Activated naive CD4-positive, alpha-beta T cell treated with anti-CD3 and anti-CD28 coated beads, Interleukin-2, amount 10 ng/mL, durations not matched to agents 7 days and 5 days (primary cell): Measurements from ENCODE around the gene RNF149.

Source experiments
- CTCF ChIA-PET: fragments of 350-600 bp; sonication (Branson Sonifier 250); formaldehyde crosslinking; loops from one replicate; lab custom pipeline; 2021; ENCODE audit warnings: antibody characterized with exemption; lab: Charles Lee
- DNase-seq: peaks from one replicate; pipeline ENCODE4 v3.0.0-alpha.2; 2020
- H3K27ac Mint-ChIP-seq: one replicate; pipeline ENCODE4 v1.8.0; 2021; ENCODE audit warnings: mild to moderate bottlenecking, moderate library complexity, mixed read lengths
- H3K27me3 Mint-ChIP-seq: one replicate; pipeline ENCODE4 v1.8.0; 2021; ENCODE audit warnings: mild to moderate bottlenecking, mixed read lengths
- H3K36me3 Mint-ChIP-seq: one replicate; pipeline ENCODE4 v1.8.0; 2021; ENCODE audit warnings: mixed read lengths
- H3K4me1 Mint-ChIP-seq: one replicate; pipeline ENCODE4 v1.8.0; 2021; ENCODE audit warnings: mixed read lengths
- H3K4me3 Mint-ChIP-seq: one replicate; pipeline ENCODE4 v1.8.0; 2021; ENCODE audit warnings: mild to moderate bottlenecking, moderate library complexity, mixed read lengths
- H3K9me3 Mint-ChIP-seq: one replicate; pipeline ENCODE4 v1.8.0; 2021; ENCODE audit warnings: mixed read lengths

The RNF149 gene

DNA sequence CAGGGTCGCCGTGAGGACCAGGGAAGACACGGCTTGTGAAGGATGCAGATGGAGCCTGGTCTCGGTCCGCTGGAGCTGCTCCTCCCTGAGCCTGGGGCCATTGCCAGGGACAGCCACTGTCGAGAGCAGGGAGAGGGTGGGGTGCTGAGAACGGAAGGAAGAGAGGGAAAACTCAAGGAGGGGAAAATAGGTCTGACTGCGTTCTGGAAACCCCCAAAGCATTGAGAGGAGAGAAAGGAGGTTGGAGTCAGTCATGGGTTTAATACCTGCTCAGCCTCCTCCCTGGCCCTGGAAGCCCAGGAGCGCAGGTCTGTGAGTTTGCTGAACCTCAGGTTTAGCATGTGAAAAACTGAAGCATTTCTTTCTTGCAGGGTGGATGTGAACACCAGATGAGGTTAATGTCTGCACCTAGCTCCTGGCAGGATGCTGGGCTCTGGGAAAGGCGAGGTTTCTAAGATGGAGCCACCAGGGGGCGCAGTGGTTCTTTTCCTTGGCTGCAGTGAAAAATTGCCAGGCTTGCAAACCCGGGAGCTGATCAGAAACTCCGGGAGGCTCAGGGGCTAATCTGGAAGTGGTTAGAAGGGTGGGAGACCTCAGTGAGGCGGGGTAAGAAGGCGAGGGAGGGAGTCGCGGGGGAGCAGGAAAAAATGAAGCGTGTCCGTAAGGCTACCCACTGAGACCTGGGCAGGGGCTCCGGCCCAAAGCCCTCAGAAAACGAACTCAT lies 33.6 kb upstream of the RNF149 start:
- Mint-ChIP-seq H3K9me3 (peaks cover 2% of the 10 kb centered on the region), H3K27me3 (peaks cover 8% of the 10 kb centered on the region), H3K4me3 (no peak overlapping the region), H3K4me1 (peaks cover 51% of the 10 kb centered on the region), H3K27ac (peak overlapping the region; percentile 44), H3K36me3 (peaks cover 5% of the 10 kb centered on the region)
- peak; percentile 83 for DNase-seq
- CTCF ChIA-PET = interaction anchor here (0.7 to 4.1 kb wide), 37 partner anchors 8 to 898 kb away, joined by 3 to 39 read pairs (median 4); partner anchors contain the start of genes CREG2, RFX8 and RNF149

DNA sequence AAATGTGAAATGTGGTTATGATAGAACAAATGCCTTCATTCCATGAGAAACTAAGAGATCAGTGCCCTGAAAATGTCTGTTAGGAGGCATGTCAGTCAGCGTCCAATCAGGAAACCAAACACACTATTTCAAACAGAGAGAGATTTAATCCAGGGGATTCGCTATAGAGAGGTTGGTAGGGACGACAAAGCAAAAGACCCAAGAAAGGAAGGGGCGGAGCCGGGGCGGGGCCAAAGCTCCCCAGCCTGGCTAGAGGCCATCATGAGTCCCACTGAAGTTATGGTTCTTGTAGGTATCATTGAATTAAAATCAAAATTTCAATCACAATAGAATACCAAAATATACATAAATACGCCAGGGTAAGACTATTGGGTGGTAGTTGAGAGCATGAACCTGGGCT lies 32.9 kb upstream of the RNF149 start:
- Mint-ChIP-seq H3K4me3 (no peak overlapping the region), H3K27me3 (peaks cover 8% of the 10 kb centered on the region), H3K27ac (no peak overlapping the region), H3K4me1 (peaks cover 51% of the 10 kb centered on the region), H3K9me3 (peaks cover 2% of the 10 kb centered on the region), H3K36me3 (peaks cover 5% of the 10 kb centered on the region)
- CTCF ChIA-PET = interaction anchor here (0.7 to 4.1 kb wide), 32 partner anchors 8 to 899 kb away, joined by 3 to 39 read pairs (median 4); partner anchors contain the start of genes CREG2 and RNF149
- peak; percentile 60 for DNase-seq

DNA sequence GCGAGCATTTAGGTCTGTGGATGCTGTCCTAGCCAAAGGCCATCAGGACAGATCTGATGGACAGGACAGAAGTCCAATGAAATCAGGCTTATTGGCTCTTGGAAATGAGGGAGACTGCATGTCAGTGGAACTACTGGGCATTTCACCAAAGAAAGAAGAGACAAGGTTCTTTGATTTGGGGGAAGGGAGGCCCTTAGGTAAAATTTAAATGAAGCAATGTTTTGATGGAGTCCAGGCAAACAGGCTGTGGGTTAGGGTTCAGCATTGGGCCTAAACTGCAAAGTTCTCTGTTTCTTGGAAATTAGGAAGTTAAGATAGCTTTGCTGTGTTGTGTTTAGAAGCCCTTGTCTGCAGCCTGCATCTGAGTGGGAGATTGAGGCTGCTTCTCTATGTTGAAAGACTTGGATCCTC lies 31.6 kb upstream of the RNF149 start:
- no peak for DNase-seq

DNA sequence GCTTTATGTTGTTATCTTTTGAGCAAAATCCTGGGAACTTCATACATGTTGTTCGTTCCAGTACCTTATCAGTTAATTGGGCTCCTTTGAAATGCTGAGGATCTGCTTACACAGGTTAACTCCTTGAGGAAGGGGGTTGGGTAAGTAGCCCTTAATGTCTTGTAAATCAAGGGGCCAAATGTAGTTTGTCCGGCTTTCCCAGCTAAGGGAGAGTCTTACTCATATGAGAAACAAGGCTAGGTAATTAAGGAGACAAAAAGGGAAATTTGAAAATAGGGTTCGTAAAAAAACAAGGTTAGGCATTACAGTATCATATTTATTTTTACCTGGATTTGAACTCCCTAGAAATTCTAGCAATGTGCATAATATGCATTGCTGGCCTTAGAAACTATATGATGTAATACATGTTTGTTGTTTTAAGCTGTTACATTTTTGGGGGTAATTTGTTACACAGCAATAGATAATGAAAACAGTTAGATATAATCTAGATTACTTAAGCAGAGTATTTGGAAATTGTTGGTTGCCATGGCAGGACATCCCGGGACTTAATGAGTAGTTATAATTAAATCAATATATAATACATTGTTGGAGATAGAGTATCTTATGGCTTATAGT lies 30.9 kb upstream of the RNF149 start:
- Mint-ChIP-seq H3K36me3 (peaks cover 5% of the 10 kb centered on the region), H3K27ac (peak overlapping the region; percentile 12), H3K4me1 (peaks cover 51% of the 10 kb centered on the region), H3K9me3 (peaks cover 2% of the 10 kb centered on the region), H3K27me3 (peaks cover 4% of the 10 kb centered on the region), H3K4me3 (no peak overlapping the region)
- DNase-seq = no peak
- CTCF ChIA-PET = interaction anchor here (1.5 to 4.1 kb wide), 2 partner anchors 12 to 534 kb away, joined by 4 to 39 read pairs; no protein-coding TSS in a partner anchor

More for the DNA sequence above, 31.6 kb upstream of the RNF149 start:
- peak overlapping the region; percentile 5 for H3K4me3 Mint-ChIP-seq
- H3K9me3 Mint-ChIP-seq = peaks cover 2% of the 10 kb centered on the region
- peaks cover 5% of the 10 kb centered on the region for H3K36me3 Mint-ChIP-seq
- H3K27ac Mint-ChIP-seq = peak overlapping the region; percentile 77
- H3K27me3 Mint-ChIP-seq = peaks cover 8% of the 10 kb centered on the region
- CTCF ChIA-PET = interaction anchor here (1.0 to 4.1 kb wide), 4 partner anchors 11 to 533 kb away, joined by 3 to 39 read pairs (median 18); no protein-coding TSS in a partner anchor
- peaks cover 51% of the 10 kb centered on the region for H3K4me1 Mint-ChIP-seq

DNA sequence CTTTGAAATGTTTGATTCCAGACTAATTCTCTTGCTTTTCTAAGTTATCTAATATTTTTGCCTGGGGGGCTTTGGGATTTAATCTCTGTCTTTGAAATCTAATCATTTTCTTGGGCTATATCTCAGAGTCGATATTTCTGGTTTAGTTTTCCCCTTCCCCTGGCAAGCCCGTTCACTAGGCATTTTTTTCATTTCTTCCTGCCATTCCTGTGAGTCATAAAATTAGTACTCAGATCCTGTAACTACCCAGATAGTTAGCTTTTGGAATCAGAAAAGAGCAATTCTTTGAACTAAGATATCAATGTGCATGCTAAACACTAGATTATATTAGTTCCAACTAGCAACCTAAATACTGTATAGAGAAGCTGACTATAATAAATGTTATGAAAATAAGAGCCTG lies 29.4 kb upstream of the RNF149 start:
- Mint-ChIP-seq H3K9me3 (peaks cover 2% of the 10 kb centered on the region), H3K36me3 (peaks cover 5% of the 10 kb centered on the region), H3K27me3 (no peaks in the 10 kb centered on the region), H3K4me1 (peaks cover 63% of the 10 kb centered on the region), H3K4me3 (no peak overlapping the region), H3K27ac (no peak overlapping the region)
- CTCF ChIA-PET = interaction anchor here (0.6 kb wide), 1 partner anchor 37 kb away, joined by 3 read pairs; no protein-coding TSS in a partner anchor
- DNase-seq = no peak

DNA sequence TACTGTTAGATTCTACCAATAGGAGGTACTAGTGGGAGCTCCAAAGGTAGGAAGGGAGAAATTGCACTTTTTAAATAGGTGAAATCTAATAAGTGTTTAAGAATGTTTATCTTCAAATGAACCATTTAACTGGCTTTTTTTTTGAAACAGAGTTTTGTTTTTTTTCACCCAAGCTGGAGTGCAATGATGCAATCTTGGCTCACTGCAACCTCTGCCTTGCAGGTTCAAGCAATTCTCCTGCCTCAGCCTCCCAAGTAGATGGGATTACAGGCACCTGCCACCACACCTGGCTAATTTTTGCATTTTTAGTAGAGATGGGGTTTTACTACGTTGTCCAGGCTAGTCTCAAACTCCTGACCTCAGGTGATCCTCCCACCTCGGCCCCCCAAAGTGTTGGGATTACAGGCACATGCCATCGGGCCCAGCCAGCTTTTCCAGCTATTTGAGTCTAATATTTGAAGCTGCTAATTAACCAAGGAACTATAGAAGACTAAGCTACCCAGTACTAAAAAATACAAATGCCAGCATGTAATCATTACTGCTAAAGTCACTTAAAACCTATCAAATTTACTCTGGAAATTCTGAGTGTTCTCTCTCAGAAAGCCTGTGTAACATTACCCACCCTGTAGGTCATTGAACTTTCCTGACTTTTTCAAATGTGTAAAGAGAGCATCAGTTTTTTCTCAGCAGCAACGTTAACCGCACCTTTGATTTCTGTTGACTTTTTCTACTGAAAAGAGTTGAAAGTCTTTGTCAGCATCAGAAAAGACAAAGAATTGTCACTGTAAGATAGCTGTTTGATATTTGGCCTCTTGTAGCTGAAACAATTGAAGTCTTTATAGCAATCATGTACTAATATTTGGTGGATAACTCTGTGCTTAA lies 24.6 kb upstream of the RNF149 start:
- H3K27ac Mint-ChIP-seq = peak overlapping the region; percentile 62
- CTCF ChIA-PET = interaction anchor here (0.8 to 1.5 kb wide), 3 partner anchors 9 to 54 kb away, joined by 3 to 5 read pairs (median 4); partner anchors contain the start of gene CREG2
- peaks cover 30% of the 10 kb centered on the region for H3K4me1 Mint-ChIP-seq
- no peak for DNase-seq
- H3K27me3 Mint-ChIP-seq = no peaks in the 10 kb centered on the region
- no peak overlapping the region for H3K4me3 Mint-ChIP-seq
- no peaks in the 10 kb centered on the region for H3K9me3 Mint-ChIP-seq
- peaks cover 5% of the 10 kb centered on the region for H3K36me3 Mint-ChIP-seq

DNA sequence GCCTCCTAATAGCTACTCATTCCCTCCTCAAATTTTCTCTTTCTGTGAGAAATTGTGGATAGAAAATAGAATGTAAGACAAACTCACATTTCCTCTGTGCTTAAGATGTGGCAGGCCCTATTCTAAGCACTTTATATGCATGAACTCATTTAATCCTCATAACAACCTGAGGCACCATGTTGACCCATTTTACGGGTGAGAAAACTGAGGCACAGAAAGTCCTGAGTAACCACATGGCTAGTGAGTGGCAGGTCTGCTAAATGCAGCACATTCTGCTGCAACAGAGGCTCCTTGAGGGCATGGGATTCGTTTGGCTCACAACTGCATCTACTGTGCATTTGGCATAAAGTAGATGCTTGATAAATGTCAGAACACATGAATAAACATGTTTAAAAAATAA lies 22.7 kb upstream of the RNF149 start:
- no peak for DNase-seq
- H3K27ac Mint-ChIP-seq = no peak overlapping the region
- H3K27me3 Mint-ChIP-seq = no peaks in the 10 kb centered on the region
- H3K4me1 Mint-ChIP-seq = peaks cover 26% of the 10 kb centered on the region
- H3K36me3 Mint-ChIP-seq = peaks cover 2% of the 10 kb centered on the region
- CTCF ChIA-PET = interaction anchor here (1.0 to 3.9 kb wide), 3 partner anchors 10 to 50 kb away, joined by 4 to 32 read pairs (median 4); partner anchors contain the start of gene RNF149
- H3K9me3 Mint-ChIP-seq = no peaks in the 10 kb centered on the region
- no peak overlapping the region for H3K4me3 Mint-ChIP-seq

DNA sequence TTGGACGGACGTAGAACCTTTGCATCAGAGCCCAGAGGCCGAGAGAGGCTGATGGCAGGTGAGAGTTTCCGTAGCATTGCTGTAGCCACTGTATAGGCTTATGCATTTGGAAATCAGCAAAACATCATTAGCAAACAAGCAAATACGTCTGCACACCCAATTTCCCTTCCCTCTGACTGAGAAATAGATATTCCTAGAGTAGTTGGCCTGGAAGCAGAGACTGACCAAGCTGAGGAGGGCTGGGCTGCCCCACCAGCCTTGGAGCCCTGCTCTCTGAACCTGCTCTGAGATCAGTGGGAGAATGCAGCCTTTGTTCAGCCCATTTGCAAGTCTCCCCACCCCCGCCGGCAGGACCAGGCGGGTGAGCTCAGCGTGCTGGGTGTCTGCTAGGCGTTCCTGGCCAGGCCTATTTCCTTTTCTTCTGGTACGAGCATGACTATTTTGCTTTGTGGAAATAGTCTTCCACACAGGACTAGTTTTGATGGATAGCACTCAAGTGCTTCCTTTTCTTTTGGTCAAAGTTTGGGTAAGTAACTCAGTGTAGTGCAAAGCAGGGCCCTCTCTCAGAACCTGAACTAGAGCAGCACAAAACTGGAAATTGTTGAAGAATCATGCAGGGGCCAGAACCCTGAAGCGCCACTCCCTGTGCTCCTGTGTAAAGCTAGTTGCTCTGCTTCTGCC lies 21.9 kb upstream of the RNF149 start:
- DNase-seq = peak; percentile 67
- H3K27ac Mint-ChIP-seq = no peak overlapping the region
- H3K4me1 Mint-ChIP-seq = peaks cover 26% of the 10 kb centered on the region
- H3K4me3 Mint-ChIP-seq = peak overlapping the region; percentile 36
- H3K9me3 Mint-ChIP-seq = no peaks in the 10 kb centered on the region
- no peaks in the 10 kb centered on the region for H3K27me3 Mint-ChIP-seq
- CTCF ChIA-PET = interaction anchor here (1.0 to 3.9 kb wide), 3 partner anchors 11 to 49 kb away, joined by 4 to 32 read pairs (median 4); partner anchors contain the start of gene RNF149
- peaks cover 2% of the 10 kb centered on the region for H3K36me3 Mint-ChIP-seq

DNA sequence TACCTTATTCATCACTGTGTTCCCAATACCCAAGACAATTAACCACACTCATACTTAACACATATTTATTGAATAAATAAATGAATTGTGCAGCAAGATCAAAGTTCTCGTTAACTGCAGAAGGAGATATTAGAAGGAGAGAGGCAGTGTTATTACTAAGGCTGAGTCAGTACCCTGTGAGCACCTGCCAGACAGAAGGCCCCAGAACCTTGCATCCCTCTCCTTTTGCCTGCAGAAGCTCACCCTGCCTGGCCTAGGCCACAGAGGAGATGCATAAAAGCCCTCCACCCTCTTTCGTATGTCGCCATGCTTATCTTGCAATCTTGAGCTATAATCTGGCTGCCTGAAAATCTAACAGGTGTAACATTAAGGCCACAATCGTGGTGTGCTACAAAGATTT lies 20.5 kb upstream of the RNF149 start:
- DNase-seq = peak; percentile 32
- Mint-ChIP-seq H3K4me3 (peak overlapping the region; percentile 13), H3K36me3 (peaks cover 2% of the 10 kb centered on the region), H3K27ac (no peak overlapping the region), H3K9me3 (no peaks in the 10 kb centered on the region), H3K27me3 (no peaks in the 10 kb centered on the region), H3K4me1 (peaks cover 22% of the 10 kb centered on the region)
- CTCF ChIA-PET = interaction anchor here (3.9 kb wide), 1 partner anchor 13 kb away, joined by 32 read pairs; no protein-coding TSS in a partner anchor

DNA sequence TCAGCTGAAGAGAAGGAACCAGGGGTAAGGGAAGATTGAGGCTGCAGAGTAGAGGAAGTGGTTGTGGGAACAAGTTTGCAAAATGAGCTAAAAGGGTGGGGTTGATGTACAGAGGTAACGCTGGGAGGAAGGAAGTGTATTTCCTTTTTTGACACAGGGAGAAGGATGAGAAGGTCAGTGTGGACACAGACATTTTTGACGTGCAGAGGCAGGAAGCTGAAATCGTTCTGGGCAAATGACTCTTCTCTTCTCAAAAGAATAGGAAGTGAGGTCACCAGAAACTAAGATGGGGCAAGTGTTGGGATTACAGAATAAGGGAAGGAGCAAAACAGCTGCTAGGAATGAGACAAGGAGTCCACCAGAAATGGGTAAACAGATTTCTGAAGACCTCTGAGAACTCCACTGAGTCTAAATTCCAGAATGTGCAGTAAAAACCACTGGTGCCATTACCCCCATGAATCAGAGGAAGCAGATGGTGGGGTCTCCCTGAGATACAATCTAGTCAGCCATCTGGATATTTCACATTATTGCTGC lies 20.0 kb upstream of the RNF149 start:
- peaks cover 2% of the 10 kb centered on the region for H3K36me3 Mint-ChIP-seq
- DNase-seq = peak; percentile 59
- no peaks in the 10 kb centered on the region for H3K27me3 Mint-ChIP-seq
- no peaks in the 10 kb centered on the region for H3K9me3 Mint-ChIP-seq
- H3K27ac Mint-ChIP-seq = no peak overlapping the region
- peaks cover 18% of the 10 kb centered on the region for H3K4me1 Mint-ChIP-seq
- CTCF ChIA-PET = interaction anchor here (1.4 to 3.9 kb wide), 2 partner anchors 13 to 17 kb away, joined by 3 to 32 read pairs; no protein-coding TSS in a partner anchor
- H3K4me3 Mint-ChIP-seq = no peak overlapping the region

DNA sequence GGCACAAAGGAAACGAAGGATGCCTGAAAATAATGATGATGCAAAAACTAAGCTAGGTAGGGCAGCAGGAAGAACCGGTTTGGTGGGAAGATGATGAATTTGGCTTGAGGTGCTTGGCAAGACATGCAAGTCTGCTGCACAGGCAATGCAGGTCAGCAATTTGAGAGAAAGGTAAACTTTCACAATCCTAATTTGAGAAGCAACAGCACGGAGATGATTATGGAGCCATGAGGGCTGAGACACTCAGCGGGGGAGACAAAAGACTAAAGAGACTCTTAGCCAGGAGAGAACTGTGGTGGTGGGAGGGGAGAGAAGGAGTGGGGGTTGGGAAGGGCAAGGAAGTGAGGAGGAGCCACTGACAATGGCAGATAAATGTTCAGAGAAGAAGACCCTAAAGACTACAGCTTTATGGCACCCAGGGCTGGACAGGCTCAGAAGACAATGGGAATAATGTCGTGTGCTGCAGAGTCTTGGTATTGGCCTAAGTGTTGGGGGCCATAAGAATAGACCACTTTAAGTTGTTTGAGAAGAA lies 19.4 kb upstream of the RNF149 start:
- Mint-ChIP-seq H3K27me3 (no peaks in the 10 kb centered on the region), H3K4me1 (peaks cover 15% of the 10 kb centered on the region), H3K36me3 (peaks cover 2% of the 10 kb centered on the region), H3K4me3 (no peak overlapping the region), H3K27ac (no peak overlapping the region), H3K9me3 (no peaks in the 10 kb centered on the region)
- peak; percentile 25 for DNase-seq
- CTCF ChIA-PET = interaction anchor here (1.4 to 3.9 kb wide), 2 partner anchors 14 to 16 kb away, joined by 3 to 32 read pairs; no protein-coding TSS in a partner anchor

DNA sequence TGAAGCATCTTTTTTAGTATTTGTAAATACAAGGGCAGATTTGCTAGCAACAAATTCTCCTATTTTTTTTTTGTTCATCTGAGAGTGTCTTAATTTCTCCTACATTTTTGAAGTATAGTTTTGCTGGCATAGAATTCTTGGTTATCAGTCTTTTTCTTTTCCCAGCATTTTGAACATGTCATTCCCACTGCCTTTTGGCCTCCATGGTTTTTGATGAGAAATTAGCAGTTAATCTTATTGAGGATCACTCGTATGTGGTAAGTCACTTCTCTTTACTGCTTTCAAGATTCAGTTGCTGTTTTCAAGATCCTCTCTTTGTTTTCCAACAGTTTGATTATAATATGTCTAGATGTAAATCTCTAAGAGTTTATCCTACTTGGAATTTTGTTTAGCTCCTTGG lies 16.9 kb upstream of the RNF149 start:
- no peaks in the 10 kb centered on the region for H3K9me3 Mint-ChIP-seq
- peaks cover 2% of the 10 kb centered on the region for H3K27me3 Mint-ChIP-seq
- no peak overlapping the region for H3K27ac Mint-ChIP-seq
- H3K4me1 Mint-ChIP-seq = peaks cover 6% of the 10 kb centered on the region
- no peaks in the 10 kb centered on the region for H3K36me3 Mint-ChIP-seq
- H3K4me3 Mint-ChIP-seq = no peak overlapping the region
- no peak for DNase-seq
- CTCF ChIA-PET = no interaction called here
